ENCODE data around the gene SYT3. TPM values are rescaled to one million over a fixed set of nuclear protein-coding genes. Genes with fewer than 3 reads are reported as not detected.

The SYT3 gene
- total RNA-seq, 6 donors from 2014 or later = 0.67 to 3.6 (median 1.4) TPM; not detected in 1

- TF ChIP-seq EP300 (IDR thresholded peaks at IDR 0.05) (no peak), POLR2AphosphoS5 (IDR thresholded peaks at IDR 0.05) (no peak), POLR2A (IDR thresholded peaks at IDR 0.05) (no peak)
- TF ChIP-seq, protein P1, sequence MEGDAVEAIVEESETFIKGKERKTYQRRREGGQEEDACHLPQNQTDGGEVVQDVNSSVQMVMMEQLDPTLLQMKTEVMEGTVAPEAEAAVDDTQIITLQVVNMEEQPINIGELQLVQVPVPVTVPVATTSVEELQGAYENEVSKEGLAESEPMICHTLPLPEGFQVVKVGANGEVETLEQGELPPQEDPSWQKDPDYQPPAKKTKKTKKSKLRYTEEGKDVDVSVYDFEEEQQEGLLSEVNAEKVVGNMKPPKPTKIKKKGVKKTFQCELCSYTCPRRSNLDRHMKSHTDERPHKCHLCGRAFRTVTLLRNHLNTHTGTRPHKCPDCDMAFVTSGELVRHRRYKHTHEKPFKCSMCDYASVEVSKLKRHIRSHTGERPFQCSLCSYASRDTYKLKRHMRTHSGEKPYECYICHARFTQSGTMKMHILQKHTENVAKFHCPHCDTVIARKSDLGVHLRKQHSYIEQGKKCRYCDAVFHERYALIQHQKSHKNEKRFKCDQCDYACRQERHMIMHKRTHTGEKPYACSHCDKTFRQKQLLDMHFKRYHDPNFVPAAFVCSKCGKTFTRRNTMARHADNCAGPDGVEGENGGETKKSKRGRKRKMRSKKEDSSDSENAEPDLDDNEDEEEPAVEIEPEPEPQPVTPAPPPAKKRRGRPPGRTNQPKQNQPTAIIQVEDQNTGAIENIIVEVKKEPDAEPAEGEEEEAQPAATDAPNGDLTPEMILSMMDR (IDR thresholded peaks at IDR 0.05) = no peak
- no peak overlapping the region for H3K4me3 ChIP-seq
- DNase-seq (no peak), ATAC-seq (ENCODE audit: low FRiP score in 2 of 2) (no peak)
- H3K36me3 ChIP-seq = no peaks in the 10 kb centered on the region
- 40 to 50% methylated on average over 3 of the region's 3 CpGs for WGBS, 2 donors
- peaks cover 0 to 7% (median 3%) of the 10 kb centered on the region in 4 donors for H3K4me1 ChIP-seq
- H3K27me3 ChIP-seq = no peaks in the 10 kb centered on the region
- H3K27ac ChIP-seq = no peak overlapping the region
- peaks cover 0 to 3% (median 0%) of the 10 kb centered on the region in 4 donors for H3K9me3 ChIP-seq
These were observed 38.6 kb upstream of the SYT3 start for GRCh38 chr19:50678323-50678722.

GRCh38 chr19:50677636-50678035, 38.0 kb upstream of the SYT3 start:
- ATAC-seq (ENCODE audit: low FRiP score in 2 of 2) (no peak), DNase-seq (no peak)
- Histone ChIP-seq H3K4me3 (no peak overlapping the region), H3K36me3 (no peaks in the 10 kb centered on the region), H3K9me3 (peaks cover 0 to 3% (median 0%) of the 10 kb centered on the region in 4 donors), H3K4me1 (peaks cover 0 to 7% (median 3%) of the 10 kb centered on the region in 4 donors), H3K27ac (no peak overlapping the region), H3K27me3 (no peaks in the 10 kb centered on the region)
- TF ChIP-seq, protein P1 (IDR thresholded peaks at IDR 0.05) = no peak
- TF ChIP-seq POLR2AphosphoS5 (IDR thresholded peaks at IDR 0.05) = no peak
- 45 to 62% methylated on average over 5 of the region's 5 CpGs for WGBS, 2 donors

DNA sequence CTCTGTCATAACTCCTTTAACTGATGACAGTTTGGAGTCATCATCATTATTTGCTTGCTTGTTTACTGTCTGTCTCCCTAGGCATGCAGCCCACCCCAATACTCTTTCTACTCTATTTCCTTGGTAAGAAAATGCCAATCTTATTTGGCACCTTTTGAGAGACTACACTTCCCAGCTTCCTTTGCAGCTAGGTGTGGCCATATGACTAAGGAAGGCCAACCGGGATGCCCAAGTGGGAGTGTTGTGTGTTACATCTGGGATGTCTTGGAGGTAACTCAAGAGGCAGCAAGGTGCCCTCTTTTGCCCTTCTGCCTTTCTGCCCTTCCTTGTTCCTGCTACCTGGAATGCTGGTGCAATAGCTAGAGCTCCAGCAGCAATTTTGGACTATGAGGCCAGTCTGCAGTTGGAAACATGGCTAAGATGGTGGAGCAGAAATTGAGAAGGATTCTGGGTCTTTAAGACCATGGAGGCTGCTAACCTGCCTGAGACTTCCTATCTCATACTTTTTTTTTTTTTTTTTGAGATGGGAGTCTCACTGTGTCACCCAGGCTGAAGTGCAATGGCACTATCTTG, 37.0 kb upstream of the SYT3 start:
- WGBS, 2 donors = 65% methylated on average over 1 of the region's 1 CpG; no CpG with 5 or more reads in 1 of the 2 donors
- Histone ChIP-seq H3K27ac (no peak overlapping the region), H3K9me3 (peaks cover 0 to 3% (median 0%) of the 10 kb centered on the region in 4 donors), H3K4me3 (no peak overlapping the region), H3K27me3 (no peaks in the 10 kb centered on the region), H3K36me3 (no peaks in the 10 kb centered on the region), H3K4me1 (peaks cover 0 to 7% (median 3%) of the 10 kb centered on the region in 4 donors)
- no peak for TF ChIP-seq POLR2AphosphoS5 (IDR thresholded peaks at IDR 0.05)
- TF ChIP-seq POLR2A (IDR thresholded peaks at IDR 0.05) = no peak
- TF ChIP-seq, protein P1 (IDR thresholded peaks at IDR 0.05) = no peak
- TF ChIP-seq EP300 (IDR thresholded peaks at IDR 0.05) = no peak
- DNase-seq (no peak), ATAC-seq (ENCODE audit: low FRiP score in 2 of 2) (no peak)

DNA sequence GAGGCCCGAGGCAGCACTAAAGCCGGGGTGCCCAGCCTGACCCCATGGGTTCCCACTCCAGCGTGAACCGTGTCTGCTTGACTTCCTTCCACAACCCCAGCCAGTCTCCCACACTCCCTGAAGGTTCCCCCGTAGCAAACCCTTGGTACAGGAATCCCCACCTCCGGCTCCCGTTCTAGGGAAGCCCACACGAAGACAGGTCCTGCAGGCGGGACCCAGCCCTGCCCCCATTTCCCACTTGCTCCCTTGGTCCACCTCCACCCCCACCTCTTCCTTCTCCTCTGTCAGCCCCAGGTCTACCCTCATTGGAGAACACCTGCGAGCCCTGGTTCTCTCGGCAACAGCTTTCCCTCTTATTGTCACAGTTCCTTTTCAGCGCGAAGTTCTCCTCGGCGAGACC, 33.4 kb upstream of the SYT3 start:
- ATAC-seq (ENCODE audit: low FRiP score in 2 of 2) (no peak), DNase-seq (no peak)
- H3K27ac ChIP-seq = no peak overlapping the region
- 27 to 29% methylated on average over 15 of the region's 15 CpGs for WGBS, 2 donors
- TF ChIP-seq, protein P1 (IDR thresholded peaks at IDR 0.05) = no peak
- TF ChIP-seq POLR2AphosphoS5 (IDR thresholded peaks at IDR 0.05) (no peak), POLR2A (IDR thresholded peaks at IDR 0.05) (no peak), EP300 (IDR thresholded peaks at IDR 0.05) (no peak)
- no peak overlapping the region for H3K4me3 ChIP-seq
- H3K27me3 ChIP-seq = peaks cover 0 to 15% (median 9%) of the 10 kb centered on the region in 4 donors
- H3K4me1 ChIP-seq = peaks cover 0 to 5% (median under 1%) of the 10 kb centered on the region in 4 donors
- peaks cover 0 to 3% (median 0%) of the 10 kb centered on the region in 4 donors for H3K9me3 ChIP-seq
- no peaks in the 10 kb centered on the region for H3K36me3 ChIP-seq

DNA sequence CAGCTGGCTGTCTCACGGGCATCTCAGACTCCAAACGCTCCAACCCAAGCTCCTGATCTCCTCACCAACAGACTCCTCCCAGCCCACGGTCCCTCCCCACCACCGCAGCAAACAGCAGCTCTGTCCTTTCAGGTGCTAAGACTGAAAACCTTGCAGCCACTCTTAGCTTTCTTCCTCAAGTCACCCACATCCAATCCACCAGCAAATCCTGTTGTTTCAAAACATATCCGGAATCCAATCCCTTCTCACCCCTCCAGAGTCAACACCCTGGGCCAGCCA, 30.4 kb upstream of the SYT3 start:
- ATAC-seq (ENCODE audit: low FRiP score in 2 of 2) (no peak), DNase-seq (no peak)
- H3K4me3 ChIP-seq = no peak overlapping the region
- no peaks in the 10 kb centered on the region for H3K9me3 ChIP-seq
- H3K4me1 ChIP-seq = peaks cover 4 to 25% (median 8%) of the 10 kb centered on the region in 4 donors
- TF ChIP-seq POLR2AphosphoS5 (IDR thresholded peaks at IDR 0.05) = no peak
- TF ChIP-seq POLR2A (IDR thresholded peaks at IDR 0.05) = no peak
- H3K27ac ChIP-seq = no peak overlapping the region
- 25 to 46% methylated on average over 5 of the region's 5 CpGs for WGBS, 2 donors
- H3K36me3 ChIP-seq = no peaks in the 10 kb centered on the region
- H3K27me3 ChIP-seq = peaks cover 0 to 37% (median 27%) of the 10 kb centered on the region in 4 donors

Measured in upper lobe of left lung (tissue), 6 donors.